Skeletal muscle tissue (tissue), 5 donors: ENCODE results near the gene SPTLC2. TPM values are rescaled to one million over a fixed set of nuclear protein-coding genes. Genes with fewer than 3 reads are reported as not detected.
A peak's percentile ranks its signal among the peaks of the same experiment; 100 is the strongest.

Experiments
- H3K27ac ChIP-seq: one replicate; pipeline ENCODE4 v1.7.0; 2013; ENCODE audit warnings: mild to moderate bottlenecking, low read depth, low read length, inconsistent platforms
- H3K27me3 ChIP-seq, 3 donors: one replicate each; pipeline ENCODE4 v1.7.0; 2013; ENCODE audit warnings: low read length in 3 of 3; ENCODE audit not compliant: control insufficient read depth in 3 of 3, insufficient read depth in 3 of 3
- H3K36me3 ChIP-seq, 3 donors: one replicate each; pipeline ENCODE4 v1.7.0; 2013; ENCODE audit warnings: low read length in 3 of 3; ENCODE audit not compliant: control insufficient read depth in 3 of 3, insufficient read depth in 3 of 3
- H3K4me1 ChIP-seq, 3 donors: one replicate each; pipeline ENCODE4 v1.7.0; 2013; ENCODE audit warnings: low read length in 3 of 3, mild to moderate bottlenecking in 3 of 3; ENCODE audit not compliant: control insufficient read depth in 3 of 3, insufficient read depth in 3 of 3
- H3K4me3 ChIP-seq, 3 donors: one replicate each; pipeline ENCODE4 v1.7.0; 2013; ENCODE audit warnings: low read length in 3 of 3
- H3K9ac ChIP-seq, 3 donors: one replicate each; pipeline ENCODE4 v1.7.0; 2013; ENCODE audit warnings: low read length in 3 of 3, mild to moderate bottlenecking in 3 of 3, moderate library complexity in 2 of 3, low read depth in 1 of 3
- H3K9me3 ChIP-seq, 3 donors: one replicate each; pipeline ENCODE4 v1.7.0; 2013; ENCODE audit warnings: low read length in 3 of 3; ENCODE audit not compliant: control insufficient read depth in 3 of 3
- small RNA-seq: library from RNA; depleted of rRNA; stranded (forward); fragments of <200 nt; gene quantifications from one replicate; pipeline ENCODE3, GENCODE V24; 2014
- total RNA-seq: library from RNA; depleted of rRNA; stranded (reverse); fragments of >200 nt; gene quantifications from one replicate; pipeline ENCODE4 v1.2.3, GENCODE V29; 2014
- donor health status: Osteomylitis.

The SPTLC2 gene
- total RNA-seq, 1 donor from 2014 or later: 20.4 TPM

GRCh38 chr14:77459072-77459723, 157.2 kb downstream of the SPTLC2 start:
- Histone ChIP-seq H3K36me3 (peaks cover 34 to 40% (median 38%) of the 10 kb centered on the region in 3 donors), H3K27ac (peak overlapping the region; percentile 91), H3K4me3 (peak overlapping the region; percentile 97 to 100 (median 99)), H3K9ac (peak overlapping the region; percentile 76 to 99 (median 94)), H3K4me1 (peaks cover 10 to 27% (median 23%) of the 10 kb centered on the region in 3 donors), H3K9me3 (no peaks in the 10 kb centered on the region), H3K27me3 (no peaks in the 10 kb centered on the region)

GRCh38 chr14:77458249-77458950, 158.0 kb downstream of the SPTLC2 start:
- Histone ChIP-seq H3K27me3 (no peaks in the 10 kb centered on the region), H3K4me3 (peak overlapping the region; percentile 97 to 100 (median 99)), H3K9ac (peak overlapping the region; percentile 76 to 99 (median 94)), H3K4me1 (peaks cover 10 to 27% (median 23%) of the 10 kb centered on the region in 3 donors), H3K36me3 (peaks cover 27 to 33% (median 32%) of the 10 kb centered on the region in 3 donors), H3K27ac (peak overlapping the region; percentile 91), H3K9me3 (no peaks in the 10 kb centered on the region)

GRCh38 chr14:77457522-77458248, 158.8 kb downstream of the SPTLC2 start, which contains the start of the genes AHSA1 and VIPAS39:
Gene AHSA1 (plus strand): TSS chr14:77458093. CDS start chr14:77458190, 97 bp downstream.
Gene VIPAS39 (minus strand): TSS chr14:77457601. CDS start chr14:77454102, 3,499 bp downstream.
- H3K4me1 ChIP-seq: peaks cover 10 to 27% (median 23%) of the 10 kb centered on the region in 3 donors
- H3K4me3 ChIP-seq: peak within 1 kb of the TSS; percentile 97 to 100 (median 99)
- peak within 1 kb of the TSS; percentile 91 for H3K27ac ChIP-seq
- no peaks in the 10 kb centered on the region for H3K9me3 ChIP-seq
- peaks cover 26 to 34% (median 33%) of the 10 kb centered on the region in 3 donors for H3K36me3 ChIP-seq
- no peaks in the 10 kb centered on the region for H3K27me3 ChIP-seq
- peak within 1 kb of the TSS; percentile 94 to 99 (median 96) for H3K9ac ChIP-seq

- Histone ChIP-seq H3K4me1 (peaks cover 10 to 27% (median 23%) of the 10 kb centered on the region in 3 donors), H3K9ac (peak overlapping the region; percentile 94 to 99 (median 96)), H3K27ac (peak overlapping the region; percentile 91), H3K9me3 (no peaks in the 10 kb centered on the region), H3K36me3 (peaks cover 20 to 30% (median 28%) of the 10 kb centered on the region in 3 donors), H3K4me3 (peak overlapping the region; percentile 97 to 100 (median 99)), H3K27me3 (no peaks in the 10 kb centered on the region)
Measured at GRCh38 chr14:77457115-77457521, 159.3 kb downstream of the SPTLC2 start.

Small RNA genes within 50 kb of the gene (small RNA-seq; reads per million reads assigned to genes)
- gene COX6CP11 (not detected), gene RF00404 (not detected), gene RN7SL587P (not detected)

Other genes with a start within 250 kb of the SPTLC2 start
- 3.7 TPM for gene TMED8, start 239.5 kb downstream of the SPTLC2 start, total RNA-seq
- gene SAMD15, start 239.3 kb downstream of the SPTLC2 start, total RNA-seq: not detected
- gene NOXRED1, start 193.1 kb downstream of the SPTLC2 start, total RNA-seq: 0.52 TPM
- gene VIPAS39, start 159.0 kb downstream of the SPTLC2 start, total RNA-seq: 41.2 TPM
- gene AHSA1, start 158.5 kb downstream of the SPTLC2 start, total RNA-seq: 92.4 TPM
- gene ISM2, start 117.8 kb downstream of the SPTLC2 start, total RNA-seq: not detected
- gene ALKBH1, start 91.4 kb upstream of the SPTLC2 start, total RNA-seq: 7.8 TPM
- 102 TPM for gene SLIRP, start 91.5 kb upstream of the SPTLC2 start, total RNA-seq
- 40.7 TPM for gene SNW1, start 144.5 kb upstream of the SPTLC2 start, total RNA-seq
- gene ADCK1, start 183.5 kb upstream of the SPTLC2 start, total RNA-seq: 5.2 TPM